C4-2B (cell line): ENCODE results near the gene ZNF804B.

Experiments used
- ZFX ChIP-seq: fragments of 450-650 bp; IDR thresholded peaks from 2 replicates; pipeline ENCODE4 v1.6.1; 2017
- TF ChIP-seq, protein P1 (sequence below): fragments of 450-650 bp; conservative IDR thresholded peaks from 2 replicates; pipeline ENCODE4 v1.5.1; 2017; ENCODE audit warnings: mild to moderate bottlenecking

DNA sequence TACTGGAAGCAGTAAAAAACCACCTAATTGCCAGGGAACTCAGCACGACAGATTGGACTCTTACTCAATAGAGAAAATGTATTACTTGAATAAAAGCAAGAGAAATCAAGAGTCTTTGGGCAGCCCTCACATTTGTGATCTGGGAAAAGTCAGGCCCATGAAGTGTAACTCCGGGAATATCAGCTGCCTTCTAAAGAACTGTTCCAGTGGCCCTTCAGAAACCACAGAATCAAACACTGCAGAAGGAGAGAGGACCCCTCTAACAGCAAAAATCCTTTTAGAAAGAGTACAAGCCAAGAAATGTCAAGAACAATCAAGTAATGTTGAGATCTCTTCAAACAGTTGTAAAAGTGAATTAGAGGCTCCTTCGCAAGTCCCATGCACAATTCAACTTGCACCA, 576.0 kb downstream of the ZNF804B start:
- TF ChIP-seq, protein P1, sequence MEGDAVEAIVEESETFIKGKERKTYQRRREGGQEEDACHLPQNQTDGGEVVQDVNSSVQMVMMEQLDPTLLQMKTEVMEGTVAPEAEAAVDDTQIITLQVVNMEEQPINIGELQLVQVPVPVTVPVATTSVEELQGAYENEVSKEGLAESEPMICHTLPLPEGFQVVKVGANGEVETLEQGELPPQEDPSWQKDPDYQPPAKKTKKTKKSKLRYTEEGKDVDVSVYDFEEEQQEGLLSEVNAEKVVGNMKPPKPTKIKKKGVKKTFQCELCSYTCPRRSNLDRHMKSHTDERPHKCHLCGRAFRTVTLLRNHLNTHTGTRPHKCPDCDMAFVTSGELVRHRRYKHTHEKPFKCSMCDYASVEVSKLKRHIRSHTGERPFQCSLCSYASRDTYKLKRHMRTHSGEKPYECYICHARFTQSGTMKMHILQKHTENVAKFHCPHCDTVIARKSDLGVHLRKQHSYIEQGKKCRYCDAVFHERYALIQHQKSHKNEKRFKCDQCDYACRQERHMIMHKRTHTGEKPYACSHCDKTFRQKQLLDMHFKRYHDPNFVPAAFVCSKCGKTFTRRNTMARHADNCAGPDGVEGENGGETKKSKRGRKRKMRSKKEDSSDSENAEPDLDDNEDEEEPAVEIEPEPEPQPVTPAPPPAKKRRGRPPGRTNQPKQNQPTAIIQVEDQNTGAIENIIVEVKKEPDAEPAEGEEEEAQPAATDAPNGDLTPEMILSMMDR, result no peak
- no peak for TF ChIP-seq ZFX
